HL-60/S4 treated with phorbol 12-myristate 13-acetate at 8.2 ng/mL for 4 days and 3 days (cell line): Measurements from ENCODE around the gene SPCS3.
"Not testable (repeated sequence)": the region's sequence is repeated elsewhere in the genome, so short reads cannot be mapped to it uniquely, and the experiment has no call there.

ENCODE experiments used
- in situ Hi-C: fragments of 300-500 bp; cut with MboI; formaldehyde crosslinking; loops from 2 replicates; pipeline ENCODE4 v1.15.0; 2022; ENCODE audit warnings: low sequenced_read_pairs

SPCS3 gene

GRCh38 chr4:176319704-176320339 is at the start of gene SPCS3:
Gene SPCS3 (plus strand): TSS chr4:176319966. CDS start chr4:176320077, 111 bp downstream.
- in situ Hi-C loops: no loop called here

GRCh38 chr4:176270669-176271068 is 49.1 kb upstream of the SPCS3 start:
- in situ Hi-C loops: no loop called here

- in situ Hi-C loops: no loop called here
These were observed 48.0 kb upstream of the SPCS3 start for GRCh38 chr4:176271749-176272148.

GRCh38 chr4:176272799-176273198 is 47.0 kb upstream of the SPCS3 start:
- in situ Hi-C loops: no loop called here

GRCh38 chr4:176273736-176274135 is 46.0 kb upstream of the SPCS3 start:
- in situ Hi-C loops: no loop called here

GRCh38 chr4:176274441-176274840 is 45.3 kb upstream of the SPCS3 start:
- in situ Hi-C loops: no loop called here

- in situ Hi-C loops: no loop called here
These were observed 43.1 kb upstream of the SPCS3 start for GRCh38 chr4:176276710-176277109.

GRCh38 chr4:176277162-176277904 is 42.4 kb upstream of the SPCS3 start:
- in situ Hi-C loops: no loop called here

- in situ Hi-C loops: not testable (repeated sequence)
These were observed 40.2 kb upstream of the SPCS3 start for GRCh38 chr4:176279560-176279959.

GRCh38 chr4:176286728-176287127 is 33.0 kb upstream of the SPCS3 start:
- in situ Hi-C loops: no loop called here

GRCh38 chr4:176287546-176287945 is 32.2 kb upstream of the SPCS3 start:
- in situ Hi-C loops: no loop called here

GRCh38 chr4:176288020-176288419 is 31.7 kb upstream of the SPCS3 start:
- in situ Hi-C loops: no loop called here

GRCh38 chr4:176289561-176289960 is 30.2 kb upstream of the SPCS3 start:
- in situ Hi-C loops: no loop called here

GRCh38 chr4:176290520-176290919 is 29.2 kb upstream of the SPCS3 start:
- in situ Hi-C loops: no loop called here

- in situ Hi-C loops: no loop called here
These were observed 28.0 kb upstream of the SPCS3 start for GRCh38 chr4:176291748-176292147.

GRCh38 chr4:176292920-176293319 is 26.8 kb upstream of the SPCS3 start:
- in situ Hi-C loops: no loop called here

- in situ Hi-C loops: no loop called here
These were observed 26.1 kb upstream of the SPCS3 start for GRCh38 chr4:176293660-176294059.

- in situ Hi-C loops: not testable (repeated sequence)
These were observed 23.9 kb upstream of the SPCS3 start for GRCh38 chr4:176295907-176296306.

GRCh38 chr4:176298664-176299063 is 21.1 kb upstream of the SPCS3 start:
- in situ Hi-C loops: no loop called here

GRCh38 chr4:176300036-176300435 is 19.7 kb upstream of the SPCS3 start:
- in situ Hi-C loops: no loop called here

GRCh38 chr4:176300565-176300964 is 19.2 kb upstream of the SPCS3 start:
- in situ Hi-C loops: no loop called here
